A673 (cell line): ENCODE results near the gene FAM228B. TPM values are rescaled to one million over a fixed set of nuclear protein-coding genes. Genes with fewer than 3 reads are reported as not detected.

Experiments used
- BruUV-seq: library from RNA; stranded (reverse); fragments of 400-500 nt; replicated peaks from 2 replicates; lab custom pipeline; 2021; lab: Mats Ljungman, UMichigan
- CTCF ChIA-PET: fragments of 300-600 bp; sonication (Branson Sonifier 250); formaldehyde crosslinking; loops from one replicate; lab custom pipeline; 2022; ENCODE audit warnings: antibody characterized with exemption; lab: Charles Lee
- POLR2A ChIA-PET: fragments of 300-600 bp; sonication (Branson Sonifier 250); formaldehyde crosslinking; loops from one replicate; lab custom pipeline; 2022; ENCODE audit warnings: antibody characterized with exemption; ENCODE audit not compliant: low non-redundant PET; lab: Charles Lee
- DNase-seq: peaks from one replicate; pipeline ENCODE4 v3.0.0-alpha.2; 2015; ENCODE audit warnings: low spot score
- H3K27ac ChIP-seq: fragments of 200-600 bp; sonication (generic); 2 replicates; pipeline ENCODE4 v1.5.1; 2016; ENCODE audit warnings: mixed run types, low read depth, mild to moderate bottlenecking, mixed read lengths, antibody characterized with exemption, low read length; ENCODE audit not compliant: poor library complexity, severe bottlenecking
- H3K27me3 ChIP-seq: fragments of 200-600 bp; sonication (generic); replicated peaks from 2 replicates; pipeline ENCODE4 v1.6.1; 2017; ENCODE audit warnings: mixed run types, low read depth, mild to moderate bottlenecking, mixed read lengths, antibody characterized with exemption, low read length; ENCODE audit not compliant: insufficient read depth, poor library complexity
- H3K36me3 ChIP-seq: fragments of 200-600 bp; sonication (generic); 2 replicates; pipeline ENCODE4 v1.6.1; 2016; ENCODE audit warnings: mixed run types, mild to moderate bottlenecking, mixed read lengths, antibody characterized with exemption, low read length; ENCODE audit not compliant: insufficient read depth, poor library complexity, severe bottlenecking
- H3K4me1 ChIP-seq: fragments of 200-600 bp; sonication (generic); 2 replicates; pipeline ENCODE4 v1.6.1; 2017; ENCODE audit warnings: mixed run types, mild to moderate bottlenecking, mixed read lengths, antibody characterized with exemption, low read length; ENCODE audit not compliant: insufficient read depth, poor library complexity, severe bottlenecking
- H3K4me3 ChIP-seq: fragments of 200-600 bp; sonication (generic); 2 replicates; pipeline ENCODE4 v1.5.1; 2016; ENCODE audit warnings: low read depth, mixed run types, mild to moderate bottlenecking, mixed read lengths, low read length; ENCODE audit not compliant: poor library complexity, severe bottlenecking
- H3K9me3 ChIP-seq: fragments of 200-600 bp; sonication (generic); 2 replicates; pipeline ENCODE4 v1.6.1; 2016; ENCODE audit warnings: mixed run types, low read depth, mild to moderate bottlenecking, mixed read lengths, antibody characterized with exemption, low read length; ENCODE audit not compliant: poor library complexity, severe bottlenecking
- EZH2 ChIP-seq: fragments of 200-600 bp; sonication (generic); IDR thresholded peaks from 2 replicates; pipeline ENCODE4 v1.6.1; 2017; ENCODE audit warnings: borderline replicate concordance, low read depth, mild to moderate bottlenecking, mixed read lengths, antibody characterized with exemption, low read length; ENCODE audit not compliant: poor library complexity, severe bottlenecking
- intact Hi-C: fragments of 100-400 bp; cut with micrococcal nuclease; formaldehyde crosslinking; loops from one replicate; pipeline ENCODE4 v1.10.0; 2022; ENCODE audit not compliant: unreplicated experiment
- total RNA-seq: library from RNA; stranded (reverse); gene quantifications from 2 replicates; pipeline ENCODE4 v1.2.3, GENCODE V29; 2021
- TF ChIP-seq, protein P1 (sequence below): fragments of 300-800, 200-600 bp; sonication (generic); conservative IDR thresholded peaks from 2 replicates; pipeline ENCODE4 v1.5.1; 2017; ENCODE audit warnings: low read depth, mild to moderate bottlenecking, antibody characterized with exemption, low read length, moderate library complexity, mixed read lengths

Gene FAM228B
- total RNA-seq, 1 experiment from 2014 or later: 6.8 TPM

DNA sequence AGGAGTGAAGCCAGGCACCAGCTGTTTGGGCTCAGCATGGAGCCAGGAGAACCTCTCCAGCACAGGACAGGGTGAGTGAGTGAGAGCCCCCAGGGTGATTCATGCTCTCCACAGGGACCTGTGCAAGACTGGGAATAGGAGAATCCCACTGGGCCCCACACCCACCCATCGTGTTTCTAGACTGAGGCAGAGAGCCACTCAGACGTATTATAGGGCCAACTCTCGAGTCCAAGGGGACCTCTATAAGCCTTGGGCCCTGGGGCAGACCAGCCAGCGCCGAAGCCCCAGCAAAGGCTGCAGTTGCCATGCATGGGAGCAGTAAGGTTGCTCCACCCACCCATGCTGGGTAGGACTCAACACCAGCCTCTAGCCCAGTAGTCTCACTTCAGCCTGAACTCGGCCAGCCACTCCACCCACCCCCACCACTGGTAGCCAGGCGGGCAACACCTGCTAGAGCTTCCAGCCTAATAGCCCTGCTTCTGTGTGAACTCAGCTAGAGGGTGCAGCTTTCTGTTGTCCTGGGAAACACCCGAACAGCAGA lies 19.1 kb upstream of the FAM228B start:
- CTCF ChIA-PET: no interaction called here
- no peak for DNase-seq
- Histone ChIP-seq H3K9me3 (no peaks in the 10 kb centered on the region), H3K27ac (no peak overlapping the region), H3K4me3 (no peak overlapping the region), H3K4me1 (no peaks in the 10 kb centered on the region), H3K27me3 (no peaks in the 10 kb centered on the region), H3K36me3 (no peaks in the 10 kb centered on the region)
- BruUV-seq: no TSS peak
- TF ChIP-seq, protein P1, sequence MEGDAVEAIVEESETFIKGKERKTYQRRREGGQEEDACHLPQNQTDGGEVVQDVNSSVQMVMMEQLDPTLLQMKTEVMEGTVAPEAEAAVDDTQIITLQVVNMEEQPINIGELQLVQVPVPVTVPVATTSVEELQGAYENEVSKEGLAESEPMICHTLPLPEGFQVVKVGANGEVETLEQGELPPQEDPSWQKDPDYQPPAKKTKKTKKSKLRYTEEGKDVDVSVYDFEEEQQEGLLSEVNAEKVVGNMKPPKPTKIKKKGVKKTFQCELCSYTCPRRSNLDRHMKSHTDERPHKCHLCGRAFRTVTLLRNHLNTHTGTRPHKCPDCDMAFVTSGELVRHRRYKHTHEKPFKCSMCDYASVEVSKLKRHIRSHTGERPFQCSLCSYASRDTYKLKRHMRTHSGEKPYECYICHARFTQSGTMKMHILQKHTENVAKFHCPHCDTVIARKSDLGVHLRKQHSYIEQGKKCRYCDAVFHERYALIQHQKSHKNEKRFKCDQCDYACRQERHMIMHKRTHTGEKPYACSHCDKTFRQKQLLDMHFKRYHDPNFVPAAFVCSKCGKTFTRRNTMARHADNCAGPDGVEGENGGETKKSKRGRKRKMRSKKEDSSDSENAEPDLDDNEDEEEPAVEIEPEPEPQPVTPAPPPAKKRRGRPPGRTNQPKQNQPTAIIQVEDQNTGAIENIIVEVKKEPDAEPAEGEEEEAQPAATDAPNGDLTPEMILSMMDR: no peak
- no peak for TF ChIP-seq EZH2
- intact Hi-C loops: no loop called here
- POLR2A ChIA-PET: no interaction called here

DNA sequence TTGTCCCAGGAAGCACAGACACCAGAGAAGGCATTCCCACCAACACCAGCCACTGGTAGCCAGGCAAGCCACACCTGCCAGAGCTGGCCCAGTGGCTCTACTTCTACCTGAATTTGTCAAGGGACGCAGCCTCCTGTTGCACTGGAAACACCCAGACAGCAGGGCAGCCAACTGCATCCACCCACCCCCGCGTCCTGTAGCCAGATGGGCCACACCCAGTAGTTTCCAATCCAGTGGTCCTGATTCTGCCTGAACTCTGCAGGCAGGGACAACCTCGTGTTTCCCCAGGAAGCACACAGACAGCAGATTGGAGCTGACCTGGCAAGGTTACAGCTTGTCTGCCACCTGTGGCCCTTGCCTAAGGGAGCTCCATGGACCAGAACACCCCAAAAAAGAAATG lies 18.4 kb upstream of the FAM228B start:
- no peak overlapping the region for H3K27ac ChIP-seq
- H3K9me3 ChIP-seq: no peaks in the 10 kb centered on the region
- no peaks in the 10 kb centered on the region for H3K36me3 ChIP-seq
- ChIA-PET POLR2A (no interaction called here), CTCF (interaction anchor here (0.6 kb wide), 1 partner anchor 338 kb away, joined by 3 read pairs; no protein-coding TSS in a partner anchor)
- TF ChIP-seq, protein P1: no peak
- no peak for TF ChIP-seq EZH2
- BruUV-seq: no TSS peak
- DNase-seq: no peak
- no peak overlapping the region for H3K4me3 ChIP-seq
- no peaks in the 10 kb centered on the region for H3K4me1 ChIP-seq
- intact Hi-C loops: no loop called here
- H3K27me3 ChIP-seq: no peaks in the 10 kb centered on the region

DNA sequence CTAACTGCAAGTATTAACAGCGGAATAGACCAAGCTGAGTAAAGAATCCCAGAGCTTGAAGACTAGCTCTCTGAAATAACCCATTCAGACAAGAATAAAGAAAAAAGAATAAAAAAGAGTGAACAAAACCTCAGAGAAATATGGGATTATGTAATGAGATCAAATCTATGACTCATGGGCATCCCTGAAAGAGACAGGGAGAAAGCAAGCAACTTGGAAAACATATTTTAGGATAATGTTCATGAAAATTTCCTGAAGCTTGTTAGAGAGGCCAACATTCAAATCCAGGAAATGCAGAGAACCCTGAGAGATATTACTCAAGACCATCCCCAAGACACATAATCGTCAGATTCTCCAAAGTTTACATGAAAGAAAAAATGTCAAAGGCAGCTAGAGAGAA lies 17.5 kb upstream of the FAM228B start:
- H3K9me3 ChIP-seq: no peaks in the 10 kb centered on the region
- H3K36me3 ChIP-seq: no peaks in the 10 kb centered on the region
- BruUV-seq: no TSS peak
- ChIA-PET CTCF (no interaction called here), POLR2A (interaction anchor here (0.6 kb wide), 1 partner anchor 99 kb away, joined by 4 read pairs; no protein-coding TSS in a partner anchor)
- H3K4me1 ChIP-seq: no peaks in the 10 kb centered on the region
- DNase-seq: no peak
- H3K4me3 ChIP-seq: no peak overlapping the region
- intact Hi-C loops: no loop called here
- H3K27me3 ChIP-seq: no peaks in the 10 kb centered on the region
- TF ChIP-seq, protein P1: no peak
- TF ChIP-seq EZH2: no peak
- H3K27ac ChIP-seq: no peak overlapping the region
